HG02571 (cell line): Measurements from ENCODE around the gene ADAD2.
A peak's percentile ranks its signal among the peaks of the same experiment; 100 is the strongest.

Experiments
- ATAC-seq: cut with Tn5 transposase; IDR thresholded peaks from one replicate; pipeline ENCODE4 v1.9.1; 2021; ENCODE audit warnings: mild to moderate bottlenecking, moderate library complexity; ENCODE audit not compliant: unreplicated experiment

Gene ADAD2

DNA sequence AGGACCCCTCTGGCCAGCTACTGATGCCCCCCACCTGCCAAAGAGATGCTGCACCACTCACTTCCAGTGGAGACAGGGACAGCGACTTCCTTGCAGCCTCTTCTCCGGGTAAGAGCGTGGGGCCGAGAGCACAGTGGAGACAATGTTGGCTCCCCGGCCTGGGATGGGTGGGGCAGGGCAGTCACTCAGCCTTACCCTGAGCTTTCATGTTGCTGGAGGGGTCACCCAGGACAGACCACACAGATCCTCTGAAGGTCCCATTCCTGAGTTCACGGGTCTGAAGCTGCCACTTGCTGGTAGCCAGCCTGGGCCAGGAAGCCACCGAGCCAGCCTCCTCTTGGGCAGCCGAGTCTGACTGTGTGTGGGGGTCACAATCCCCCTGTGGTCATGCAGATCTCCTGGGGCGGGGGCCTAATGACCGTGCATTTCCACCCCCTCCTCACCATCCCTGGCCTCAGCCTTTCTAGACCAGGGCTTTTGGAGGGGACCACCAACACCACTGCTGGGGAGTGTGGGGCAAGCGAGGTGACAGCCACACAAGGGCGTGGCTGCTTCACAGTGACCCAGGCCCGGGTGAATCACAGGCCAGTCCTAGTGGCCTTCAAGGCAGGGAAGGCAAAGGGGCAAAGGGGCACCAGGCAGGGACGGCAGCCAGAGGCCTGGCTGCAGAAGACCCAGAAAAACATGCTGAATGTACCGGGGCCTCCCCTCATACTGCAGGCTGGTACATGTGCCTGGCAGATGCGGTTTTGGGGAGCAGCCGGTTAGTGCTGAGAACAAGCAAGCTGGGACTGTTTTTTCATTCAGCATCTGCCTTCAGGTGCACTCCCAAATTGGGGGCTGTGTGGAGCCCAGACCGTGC lies 14.5 kb upstream of the ADAD2 start:
- no peak for ATAC-seq

DNA sequence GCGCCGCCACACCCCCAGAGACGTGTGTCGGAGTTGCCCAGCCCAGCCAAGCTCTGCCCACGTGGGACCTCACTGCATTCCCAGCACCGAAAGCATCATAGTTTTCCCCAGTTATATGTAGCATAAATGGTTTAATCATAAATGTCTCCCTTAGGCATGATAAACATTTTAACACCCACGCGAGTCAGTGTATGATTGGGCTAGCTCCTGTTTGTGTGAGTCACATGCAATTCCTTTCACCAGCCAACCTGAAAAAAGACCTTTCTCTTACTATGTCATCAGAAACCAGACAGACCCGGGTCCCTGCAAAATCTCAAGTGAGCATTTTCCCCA lies 13.2 kb upstream of the ADAD2 start:
- ATAC-seq = no peak

DNA sequence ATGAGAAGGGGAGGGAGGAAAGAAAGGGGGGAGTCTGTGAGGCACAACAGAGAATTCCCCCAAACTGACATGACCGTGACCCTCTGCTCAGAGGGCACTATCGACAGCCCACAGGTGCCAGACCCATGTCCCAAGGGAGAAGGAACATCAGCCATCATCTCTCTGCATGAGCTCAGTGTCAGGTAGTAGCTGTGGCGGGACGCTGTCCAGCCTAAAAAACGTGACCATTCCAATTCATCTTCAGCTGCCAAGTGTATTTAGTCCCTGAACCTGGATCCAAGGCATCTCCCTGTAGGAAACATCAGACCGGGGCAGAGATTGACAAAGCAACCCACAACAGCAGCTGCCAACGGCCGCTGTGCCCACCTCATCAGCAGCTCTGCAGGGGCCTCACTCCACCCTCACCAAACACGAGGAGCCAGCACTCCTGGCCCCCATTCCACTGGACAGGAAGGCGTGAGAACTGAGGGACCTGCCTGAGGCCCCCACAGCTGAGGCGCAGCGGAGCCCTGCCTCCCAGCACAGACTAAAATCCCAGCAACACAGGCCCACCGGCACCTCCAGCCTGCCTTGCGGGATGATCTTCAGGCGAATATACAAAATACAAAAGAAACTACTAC lies 12.7 kb upstream of the ADAD2 start:
- ATAC-seq = no peak

GRCh38 chr16:84178892-84179611 lies 11.9 kb upstream of the ADAD2 start:
- ATAC-seq = no peak

- no peak for ATAC-seq
These were observed 11.2 kb upstream of the ADAD2 start for GRCh38 chr16:84179612-84180320.

DNA sequence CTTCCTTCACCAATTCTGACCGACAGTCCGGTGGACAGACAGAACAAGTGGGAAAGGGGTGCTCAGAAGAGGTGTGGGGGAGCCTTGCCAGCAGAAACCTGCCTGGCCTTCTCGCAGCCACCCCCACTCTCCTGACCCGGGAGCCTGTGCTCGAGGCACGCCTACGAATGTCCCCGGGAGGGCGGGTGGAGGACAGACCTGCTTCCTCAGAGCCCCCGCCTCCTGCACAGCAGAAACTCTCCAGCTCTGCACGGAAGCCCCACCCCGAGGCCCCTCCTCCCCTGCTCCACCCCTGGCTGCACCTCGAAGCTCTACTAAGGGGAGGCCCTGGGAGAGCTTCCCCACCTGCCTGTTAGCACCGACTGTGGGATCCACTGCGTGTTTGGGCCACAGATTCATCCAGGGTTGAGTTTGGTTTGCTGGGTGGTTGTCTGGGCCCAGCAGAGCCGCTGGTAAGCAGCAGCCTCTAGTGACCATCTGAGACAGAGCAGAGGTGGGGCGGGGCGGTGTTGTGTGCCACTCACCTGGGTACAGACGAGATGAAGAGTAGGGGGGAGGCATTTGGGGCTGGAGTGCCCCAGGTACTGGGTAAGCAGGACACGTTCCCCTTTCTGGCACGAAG lies 10.3 kb upstream of the ADAD2 start:
- no peak for ATAC-seq

DNA sequence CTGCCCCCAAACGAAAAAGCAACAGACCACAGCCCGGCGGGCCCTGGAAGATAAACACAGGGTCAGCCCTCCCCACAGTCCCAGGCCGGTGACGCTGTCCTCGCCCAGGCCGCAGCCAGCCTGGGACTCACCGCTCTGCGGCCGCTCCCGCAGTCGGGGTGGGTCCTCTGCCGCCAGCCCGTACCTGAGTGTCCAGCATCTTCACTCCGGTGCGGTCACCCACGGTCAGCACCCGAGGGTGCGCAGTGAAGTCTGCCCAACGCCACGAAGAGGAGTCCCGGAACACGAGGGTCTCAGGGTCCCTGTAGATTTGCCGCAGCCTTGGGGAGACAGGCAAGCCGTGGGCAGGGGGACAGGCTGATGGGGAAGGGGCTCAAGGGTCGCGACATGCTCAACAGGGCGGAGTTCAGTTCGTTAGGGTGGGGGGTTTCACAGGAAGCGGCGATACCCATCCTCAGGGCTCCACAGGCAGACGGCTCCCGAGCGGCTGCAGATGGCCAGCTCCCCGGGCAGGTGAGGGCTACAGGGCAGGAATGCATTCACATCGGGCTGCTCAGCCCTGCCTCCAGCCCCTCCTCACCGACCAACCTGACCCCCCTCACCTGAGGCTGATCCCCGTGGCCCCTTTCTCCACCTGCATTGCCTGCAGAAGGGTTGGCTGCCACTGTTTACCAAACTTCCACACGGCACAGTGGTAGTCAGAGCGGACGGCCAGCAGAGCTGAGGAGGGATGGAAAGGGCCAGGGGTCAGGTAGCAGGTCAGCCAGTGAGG lies 9.6 kb upstream of the ADAD2 start:
- ATAC-seq = no peak

DNA sequence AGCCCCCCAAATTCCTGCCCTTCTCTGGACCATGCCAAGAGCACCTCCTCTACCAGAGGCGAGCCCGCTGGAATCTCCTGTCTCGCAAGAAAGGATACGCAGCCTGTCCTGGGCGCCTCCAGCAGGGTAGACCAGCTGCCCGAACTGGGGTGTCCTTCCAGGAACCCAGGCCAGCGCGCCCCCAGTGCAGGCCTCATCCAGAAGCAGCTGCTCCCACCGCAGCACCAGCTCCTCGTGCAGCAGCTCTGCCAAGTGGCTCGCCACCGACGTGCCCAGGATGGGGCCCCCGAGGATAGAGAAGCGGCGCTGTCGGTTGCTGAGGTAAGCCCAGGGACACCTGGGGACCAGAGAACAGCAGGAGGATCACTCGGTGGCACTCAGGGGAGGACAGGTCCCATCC lies 8.9 kb upstream of the ADAD2 start:
- ATAC-seq = no peak

- no peak for ATAC-seq
These were observed 8.0 kb upstream of the ADAD2 start for GRCh38 chr16:84182680-84183571.

GRCh38 chr16:84183572-84183875 lies 7.4 kb upstream of the ADAD2 start:
- no peak for ATAC-seq

DNA sequence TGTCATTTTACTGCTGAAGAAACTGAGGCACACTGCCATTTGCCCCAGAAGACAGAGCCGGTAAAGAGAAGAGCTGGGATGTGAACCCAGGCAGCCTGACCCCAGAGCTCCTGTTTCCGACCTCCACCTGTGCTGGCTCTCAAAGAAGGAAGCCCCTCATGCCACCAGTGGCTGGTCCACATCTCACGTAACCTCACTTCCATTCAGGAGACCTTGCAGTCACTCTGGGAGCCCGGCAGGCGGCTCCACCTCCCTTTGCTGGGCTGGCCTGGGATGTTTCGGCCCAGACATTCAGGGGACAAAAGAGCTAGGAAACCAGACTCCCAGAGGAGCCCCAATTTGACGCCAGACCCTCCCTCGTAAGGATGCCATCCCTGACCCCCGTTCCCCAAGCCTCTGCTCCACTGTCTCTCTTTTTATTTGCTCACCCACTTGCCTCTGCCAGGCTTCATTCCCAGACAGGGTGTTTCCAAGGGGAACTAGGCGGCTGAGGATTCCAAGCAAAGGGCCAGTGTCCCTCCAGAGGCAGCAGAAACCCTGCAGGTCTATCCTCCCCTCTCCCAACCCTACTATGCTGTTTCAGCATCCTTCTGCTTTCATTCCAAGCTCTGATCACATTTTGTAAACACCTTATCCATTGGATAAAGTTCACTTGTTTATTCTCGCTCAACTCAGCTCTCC lies 6.9 kb upstream of the ADAD2 start:
- no peak for ATAC-seq

DNA sequence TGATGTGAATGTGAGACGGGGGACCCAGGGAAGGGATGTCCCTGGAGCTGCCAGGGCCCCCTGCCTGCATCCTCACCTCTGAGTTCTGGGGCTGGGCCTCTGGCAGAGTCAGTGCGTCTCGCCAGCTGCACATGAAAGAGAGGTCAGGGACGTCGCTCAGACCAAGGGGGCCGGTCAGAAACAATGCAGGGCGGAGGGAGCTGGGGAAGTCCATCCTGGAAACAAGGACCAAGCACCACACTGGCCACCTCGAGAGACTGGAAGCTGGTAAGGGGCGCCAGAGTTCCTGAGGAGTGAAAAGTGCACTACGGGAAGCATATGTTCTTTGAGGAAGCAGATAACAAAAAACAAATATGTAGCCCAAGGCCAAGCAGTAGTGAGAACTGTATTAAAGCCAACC lies 6.2 kb upstream of the ADAD2 start:
- ATAC-seq = no peak

DNA sequence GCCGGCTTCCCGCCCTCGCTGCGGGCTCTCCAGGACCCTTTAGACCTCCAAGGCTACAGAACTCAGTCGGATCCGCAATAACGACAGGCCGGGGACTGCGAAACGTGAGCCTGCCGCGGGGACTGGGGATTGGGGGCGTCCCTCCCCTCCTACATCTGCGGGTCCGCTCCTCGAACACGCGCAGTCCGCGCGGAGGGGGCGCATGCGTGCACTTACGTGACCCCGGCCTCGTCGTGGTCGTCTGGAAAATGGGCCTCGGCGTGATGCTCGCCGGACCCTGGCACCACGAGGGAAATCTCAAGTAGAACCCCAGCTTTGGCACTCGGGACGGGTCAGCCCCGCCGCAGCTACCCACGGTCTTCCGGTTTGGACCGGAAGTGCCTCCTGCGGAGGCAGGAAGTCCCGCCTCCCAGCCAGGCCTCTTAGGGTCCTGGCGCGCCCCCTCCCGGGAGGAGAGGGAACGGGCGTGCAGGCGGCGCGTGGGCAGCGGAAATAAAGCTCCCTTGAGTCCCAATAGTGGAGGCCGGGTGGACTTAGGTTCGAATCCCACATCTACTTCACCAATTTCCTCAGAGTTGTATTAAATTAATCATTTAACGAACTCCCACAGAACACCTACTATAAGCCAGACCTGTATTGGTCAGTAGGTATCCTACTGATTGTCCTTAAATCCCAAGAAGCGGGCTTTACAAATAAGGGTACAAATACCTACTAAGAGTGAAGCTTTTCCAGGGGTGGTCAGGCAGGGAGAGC lies 4.1 kb upstream of the ADAD2 start, which contains the start of gene TAF1C:
TAF1C (minus strand) TSS at position 373 of the 753 bp plus-strand sequence. CDS start 2,069 bp downstream, outside the sequence.
- ATAC-seq = peak; percentile 94

- ATAC-seq = no peak
These were observed 509 bp downstream of the ADAD2 start for GRCh38 chr16:84191466-84191865.

GRCh38 chr16:84193480-84193879 lies 2.5 kb downstream of the ADAD2 start:
- ATAC-seq = no peak

DNA sequence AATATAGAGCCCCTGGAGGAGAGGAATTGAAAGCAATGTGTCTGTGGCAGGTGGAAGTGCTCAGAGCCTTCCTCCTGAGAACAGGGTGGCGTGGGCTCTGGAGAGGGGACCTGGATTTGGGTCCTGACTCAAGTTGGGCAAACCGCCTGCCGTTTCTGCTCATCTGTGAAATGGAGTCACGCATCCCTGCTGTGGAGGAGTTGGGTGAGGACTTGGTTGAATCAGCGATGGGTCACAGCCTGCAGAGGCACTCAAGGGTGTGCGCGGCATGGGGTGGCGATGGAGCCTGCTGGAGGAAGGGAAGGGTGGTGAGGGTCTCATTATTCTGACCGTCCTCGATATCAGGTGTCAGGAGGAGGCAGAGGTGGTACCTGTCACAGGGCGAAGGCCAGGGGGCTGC lies 3.1 kb downstream of the ADAD2 start:
- ATAC-seq = no peak

DNA sequence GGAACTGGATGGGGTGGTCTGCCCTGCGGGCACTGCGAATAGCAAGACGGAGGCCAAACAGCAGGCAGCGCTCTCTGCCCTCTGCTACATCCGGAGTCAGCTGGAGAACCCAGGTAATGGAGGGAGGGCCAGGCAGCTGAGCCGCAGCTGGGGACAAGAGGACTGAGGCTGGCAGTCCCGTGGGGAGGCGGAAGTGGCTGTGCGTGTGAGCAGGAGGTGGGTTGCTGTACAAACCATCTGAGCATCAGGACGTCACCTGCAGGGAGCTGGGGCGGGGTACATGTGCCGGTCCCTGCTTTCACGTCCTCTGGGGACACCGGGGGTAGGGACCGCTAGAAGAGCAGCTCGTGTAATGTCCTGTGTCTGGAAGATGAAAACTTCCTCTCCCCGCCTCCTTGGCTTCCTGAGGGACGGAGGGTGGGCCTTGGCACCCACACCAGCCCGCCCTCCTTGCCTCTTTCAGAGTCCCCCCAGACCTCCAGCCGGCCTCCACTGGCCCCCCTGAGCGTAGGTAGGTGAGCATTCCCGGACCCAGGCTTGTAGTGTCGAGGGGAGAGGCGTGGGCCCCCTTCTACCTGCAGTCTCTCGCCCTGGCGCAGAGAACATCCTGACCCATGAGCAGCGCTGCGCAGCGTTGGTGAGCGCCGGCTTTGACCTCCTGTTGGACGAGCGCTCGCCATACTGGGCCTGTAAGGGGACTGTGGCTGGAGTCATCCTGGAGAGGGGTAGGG lies 3.7 kb downstream of the ADAD2 start:
- no peak for ATAC-seq
